Measurements from ENCODE around the gene TAAR6.

DNA sequence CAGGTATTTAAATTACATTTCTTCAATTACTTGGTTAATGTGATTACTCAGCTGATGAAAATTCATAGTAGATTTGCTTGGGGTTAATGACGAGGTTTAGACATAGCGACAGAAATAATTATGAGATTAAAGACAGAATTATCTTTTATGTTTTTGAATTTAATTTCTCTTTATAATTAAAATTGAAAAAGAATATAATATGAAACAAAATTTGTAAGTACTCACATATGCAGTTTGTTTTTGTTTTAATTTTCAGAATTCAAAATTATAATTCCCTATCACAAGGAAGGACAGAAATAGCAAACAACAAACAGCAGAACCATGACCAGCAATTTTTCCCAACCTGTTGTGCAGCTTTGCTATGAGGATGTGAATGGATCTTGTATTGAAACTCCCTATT, 17.8 kb upstream of the TAAR6 start, which contains the start of gene TAAR8:
- TF ChIP-seq CTCF (IDR thresholded peaks at IDR 0.05; ENCODE audit: poor library complexity, severe bottlenecking) = no peak
- TF ChIP-seq EP300 (conservative IDR thresholded peaks at IDR 0.05; ENCODE audit: poor library complexity, severe bottlenecking) = no peak
- no peak for TF ChIP-seq SMC3 (conservative IDR thresholded peaks at IDR 0.05; ENCODE audit: poor library complexity)
- TF ChIP-seq, protein P1, sequence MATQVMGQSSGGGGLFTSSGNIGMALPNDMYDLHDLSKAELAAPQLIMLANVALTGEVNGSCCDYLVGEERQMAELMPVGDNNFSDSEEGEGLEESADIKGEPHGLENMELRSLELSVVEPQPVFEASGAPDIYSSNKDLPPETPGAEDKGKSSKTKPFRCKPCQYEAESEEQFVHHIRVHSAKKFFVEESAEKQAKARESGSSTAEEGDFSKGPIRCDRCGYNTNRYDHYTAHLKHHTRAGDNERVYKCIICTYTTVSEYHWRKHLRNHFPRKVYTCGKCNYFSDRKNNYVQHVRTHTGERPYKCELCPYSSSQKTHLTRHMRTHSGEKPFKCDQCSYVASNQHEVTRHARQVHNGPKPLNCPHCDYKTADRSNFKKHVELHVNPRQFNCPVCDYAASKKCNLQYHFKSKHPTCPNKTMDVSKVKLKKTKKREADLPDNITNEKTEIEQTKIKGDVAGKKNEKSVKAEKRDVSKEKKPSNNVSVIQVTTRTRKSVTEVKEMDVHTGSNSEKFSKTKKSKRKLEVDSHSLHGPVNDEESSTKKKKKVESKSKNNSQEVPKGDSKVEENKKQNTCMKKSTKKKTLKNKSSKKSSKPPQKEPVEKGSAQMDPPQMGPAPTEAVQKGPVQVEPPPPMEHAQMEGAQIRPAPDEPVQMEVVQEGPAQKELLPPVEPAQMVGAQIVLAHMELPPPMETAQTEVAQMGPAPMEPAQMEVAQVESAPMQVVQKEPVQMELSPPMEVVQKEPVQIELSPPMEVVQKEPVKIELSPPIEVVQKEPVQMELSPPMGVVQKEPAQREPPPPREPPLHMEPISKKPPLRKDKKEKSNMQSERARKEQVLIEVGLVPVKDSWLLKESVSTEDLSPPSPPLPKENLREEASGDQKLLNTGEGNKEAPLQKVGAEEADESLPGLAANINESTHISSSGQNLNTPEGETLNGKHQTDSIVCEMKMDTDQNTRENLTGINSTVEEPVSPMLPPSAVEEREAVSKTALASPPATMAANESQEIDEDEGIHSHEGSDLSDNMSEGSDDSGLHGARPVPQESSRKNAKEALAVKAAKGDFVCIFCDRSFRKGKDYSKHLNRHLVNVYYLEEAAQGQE (IDR thresholded peaks at IDR 0.05; ENCODE audit: borderline replicate concordance) = no peak
- no peak for TF ChIP-seq EZH2 (IDR thresholded peaks at IDR 0.05; ENCODE audit: borderline replicate concordance, insufficient read depth, low read length, poor library complexity, severe bottlenecking)
- no peak for TF ChIP-seq TAF1 (IDR thresholded peaks at IDR 0.05; ENCODE audit: low read depth)

Data from neural cell (in vitro differentiated cells).